ENCODE measurements around the gene GALT.
A peak's percentile ranks its signal among the peaks of the same experiment; 100 is the strongest.
"Not testable (repeated sequence)": the region's sequence is repeated elsewhere in the genome, so short reads cannot be mapped to it uniquely, and the experiment has no call there.

The GALT gene

DNA sequence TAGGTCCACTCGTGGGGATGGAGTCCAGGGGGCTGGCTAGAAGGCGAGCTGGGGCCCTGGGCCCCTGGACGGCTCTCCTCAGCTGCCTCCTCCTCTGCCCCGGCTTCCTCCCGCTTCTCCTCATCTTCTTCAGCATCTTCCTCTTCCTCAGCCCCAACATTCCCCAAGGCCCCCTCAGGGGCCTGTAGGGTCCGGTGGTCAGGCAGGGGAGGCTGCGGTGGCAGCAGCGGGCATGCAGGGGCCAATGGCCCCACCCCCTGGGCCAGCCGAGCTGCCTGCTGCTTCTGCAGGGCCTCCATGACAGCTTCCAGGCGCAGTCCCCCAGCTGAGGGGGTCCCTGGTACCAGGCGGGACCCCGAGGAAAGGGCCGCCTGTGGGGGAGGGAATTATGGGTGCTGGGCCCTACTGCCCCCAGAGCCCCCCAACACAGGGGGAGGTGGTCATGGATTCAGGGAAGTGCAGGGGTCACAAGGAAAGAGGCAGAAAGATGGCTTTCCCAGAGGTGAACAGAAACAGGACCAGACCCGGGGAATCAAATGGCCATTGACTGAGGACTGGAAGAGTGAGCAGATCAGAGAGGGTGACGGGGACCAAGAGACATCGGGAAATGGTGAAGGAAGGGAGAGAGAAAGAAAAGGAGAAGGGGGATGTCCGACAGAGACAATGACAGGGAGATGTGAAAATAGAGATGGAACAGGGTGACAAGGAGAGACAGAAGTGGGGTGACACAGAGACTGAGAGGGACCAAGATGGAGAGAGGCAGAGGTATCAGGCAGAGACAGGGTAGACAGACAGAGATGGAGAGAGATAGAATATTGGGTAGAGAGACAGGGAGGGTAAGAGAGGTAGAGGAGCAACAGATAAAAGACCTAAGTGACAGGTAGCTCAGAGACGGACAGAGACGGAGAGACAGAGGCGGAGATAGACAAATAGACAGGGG lies 18.5 kb upstream of the GALT start:
- no peak for DNase-seq

DNA sequence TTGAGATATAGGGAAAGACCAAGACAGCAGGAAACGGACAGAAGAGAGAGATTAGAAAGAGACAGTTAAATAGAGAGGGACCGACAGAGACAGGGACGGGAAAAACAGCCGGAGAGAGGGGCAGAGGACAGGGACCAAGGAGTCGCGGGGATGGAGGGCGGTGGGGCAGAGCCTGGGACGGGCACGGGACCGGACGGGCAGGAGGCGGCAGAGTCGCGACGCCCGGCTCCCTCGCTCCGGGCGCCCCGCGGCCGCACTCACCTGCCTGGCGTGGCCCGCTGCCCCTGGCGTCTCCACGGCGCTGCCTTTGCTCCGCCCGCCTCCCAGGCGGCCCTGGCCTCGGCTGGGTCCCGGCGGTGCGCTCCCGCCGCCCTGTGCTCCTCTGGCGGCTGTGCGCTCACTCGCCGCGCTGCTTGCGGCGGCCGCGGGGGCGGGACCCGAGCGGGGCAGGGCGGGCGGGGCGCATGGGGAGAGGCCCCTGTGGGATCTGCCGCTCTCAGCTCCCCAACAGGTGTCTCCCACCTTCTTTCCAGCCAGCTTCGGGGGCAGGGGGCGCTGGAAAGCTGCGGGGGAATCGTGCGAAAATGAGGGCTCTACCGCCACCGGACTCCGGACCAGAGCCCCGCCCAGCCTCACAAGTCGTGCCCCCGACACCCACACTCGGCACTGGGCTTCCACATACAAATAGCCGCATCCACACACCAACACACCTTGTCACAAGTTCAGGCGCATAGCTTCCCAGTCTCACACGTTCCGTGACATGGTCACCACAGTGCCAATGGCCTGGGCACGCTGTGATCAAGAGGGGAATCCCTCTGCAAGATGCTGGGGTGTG lies 17.6 kb upstream of the GALT start, which contains the start of gene ARID3C:
TSS of gene ARID3C (minus strand) at position 411 of the 835 bp plus-strand sequence. CDS start 1,052 bp downstream, outside the sequence.
- no peak for DNase-seq

DNA sequence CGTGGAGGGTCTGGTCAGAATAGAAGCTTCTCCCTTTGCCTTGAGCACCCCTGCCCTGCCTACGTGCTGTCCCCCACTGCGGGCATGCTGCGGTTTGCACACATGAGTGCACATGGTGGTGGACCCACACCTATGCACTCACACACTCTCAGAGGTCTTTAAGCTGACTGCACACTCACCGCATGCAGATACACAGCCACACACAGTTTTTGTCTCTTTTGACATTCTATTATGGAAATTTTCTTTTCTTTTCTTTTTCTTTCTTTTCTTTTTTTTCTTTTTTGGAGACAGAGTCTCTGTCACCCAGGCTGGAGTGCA lies 17.0 kb upstream of the GALT start:
- DNase-seq: no peak

DNA sequence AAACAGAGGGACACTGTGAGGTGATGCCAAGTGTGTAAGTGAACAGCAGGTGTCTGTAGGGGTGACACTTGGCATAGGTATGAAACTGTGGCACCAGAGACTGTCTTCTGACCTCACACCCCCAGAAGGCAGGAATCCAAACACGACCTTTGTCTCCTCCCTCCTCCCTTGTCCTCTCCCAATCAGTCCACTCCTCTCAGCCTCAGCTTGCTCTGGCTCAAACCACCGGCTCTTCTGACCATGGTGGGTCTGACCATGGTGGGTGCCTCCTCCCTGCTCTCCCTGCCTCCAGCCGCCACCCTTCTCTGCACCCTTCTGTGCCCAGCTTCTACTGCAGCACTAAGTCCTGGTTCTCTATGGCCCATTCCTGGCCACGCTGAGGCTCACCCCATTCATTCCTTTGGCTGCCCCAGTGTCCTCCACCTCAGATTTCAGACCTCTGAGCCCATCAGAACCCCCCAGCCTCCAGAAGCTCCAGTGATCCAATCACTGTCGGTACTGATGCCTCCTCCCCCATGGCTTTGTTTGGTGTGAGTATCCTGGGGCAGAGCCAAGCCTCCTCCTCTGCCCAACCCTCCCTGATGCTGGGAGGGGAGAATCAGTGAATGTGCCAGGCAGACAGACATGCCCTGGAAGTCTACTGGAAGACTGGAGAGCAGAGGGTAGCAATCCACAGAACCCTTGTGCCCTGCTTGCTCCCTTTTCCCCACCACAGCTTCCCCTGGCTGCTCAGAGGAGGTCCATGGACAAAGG lies 15.9 kb upstream of the GALT start:
- no peak for DNase-seq

DNA sequence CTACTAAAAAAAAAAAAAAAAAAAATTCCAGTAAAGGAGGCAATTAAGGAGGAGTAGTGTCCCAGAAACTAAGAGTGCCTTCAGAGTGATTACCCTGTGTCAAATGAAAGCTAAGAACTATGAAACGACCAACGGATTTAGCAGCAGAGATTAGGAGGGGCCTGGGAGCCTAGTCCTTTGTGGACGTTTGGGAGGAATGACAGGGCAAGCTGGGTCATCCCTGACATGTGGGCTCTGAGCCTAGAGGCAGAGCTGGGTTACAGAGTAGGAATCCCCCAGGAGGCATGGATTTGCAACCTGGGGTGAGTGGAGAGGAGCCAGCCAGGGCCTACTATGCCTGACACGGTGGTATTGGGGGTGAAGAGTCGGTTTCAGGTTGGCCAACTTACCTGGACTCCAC lies 13.3 kb upstream of the GALT start:
- DNase-seq: no peak

DNA sequence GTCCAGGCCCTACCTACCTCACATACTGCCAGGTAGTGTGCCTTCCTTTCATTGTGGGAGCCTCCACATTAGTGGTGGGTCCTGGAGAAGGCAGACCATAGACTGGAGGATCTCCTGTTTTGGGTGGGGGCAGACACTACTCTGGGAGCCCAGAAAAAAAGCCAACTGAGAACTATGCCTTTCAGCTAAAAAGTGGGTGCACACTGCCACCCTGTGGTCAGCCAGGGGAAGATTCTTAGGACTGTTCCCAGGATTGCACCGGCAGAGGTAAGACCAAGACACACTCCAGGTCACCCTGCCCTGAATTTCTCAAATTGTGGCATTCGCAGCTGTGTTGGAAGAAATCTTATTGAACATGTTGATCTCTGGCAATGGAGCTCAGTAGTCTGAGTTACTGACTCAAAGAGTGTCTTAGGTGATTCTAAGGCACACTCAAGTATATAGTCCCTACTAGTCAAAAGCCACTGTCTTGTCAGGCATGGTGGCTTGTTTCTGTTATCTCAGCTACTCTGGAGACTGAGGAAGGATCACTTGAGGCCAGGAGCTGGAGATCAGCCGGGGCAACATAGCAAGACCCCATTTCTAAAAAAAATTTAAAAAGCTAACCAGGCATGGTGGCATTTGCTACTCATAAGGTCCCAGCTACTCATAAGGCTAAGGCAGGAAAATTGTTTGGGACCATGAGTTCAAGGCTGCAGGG lies 12.5 kb upstream of the GALT start:
- DNase-seq: peak; percentile 63

DNA sequence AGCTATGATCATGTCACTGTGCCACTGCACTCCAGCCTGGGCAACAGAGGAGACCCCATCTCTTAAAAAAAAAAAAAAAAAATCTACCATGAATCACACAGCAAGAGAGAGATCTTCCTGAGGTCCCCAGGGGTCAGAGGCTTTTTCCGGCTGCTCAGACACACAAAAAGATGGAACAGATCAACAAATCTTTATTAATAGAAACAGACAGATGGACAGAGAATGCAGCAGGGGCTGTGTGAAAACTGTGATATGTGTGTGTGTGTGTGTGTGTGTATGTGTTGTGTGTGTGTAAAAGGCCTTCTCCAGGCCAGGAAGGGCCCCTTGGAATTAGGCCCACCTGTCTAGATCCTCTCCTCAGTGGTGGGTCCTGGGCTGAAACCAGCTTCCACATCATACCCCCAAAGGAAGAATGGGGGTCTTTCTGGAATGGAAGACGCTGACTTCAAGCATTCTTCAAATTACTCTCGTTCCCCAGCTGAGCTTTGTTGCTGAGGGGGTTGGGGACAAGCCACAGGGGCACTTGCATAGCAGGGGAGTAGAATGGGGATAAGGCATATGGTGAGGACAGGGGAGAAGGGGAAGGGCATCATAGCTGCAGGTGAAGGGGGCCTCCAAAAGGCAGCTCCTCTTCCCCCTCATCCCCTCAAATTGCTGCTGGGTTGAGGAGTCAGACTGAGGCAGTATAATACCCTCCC lies 11.8 kb upstream of the GALT start:
- DNase-seq: no peak

DNA sequence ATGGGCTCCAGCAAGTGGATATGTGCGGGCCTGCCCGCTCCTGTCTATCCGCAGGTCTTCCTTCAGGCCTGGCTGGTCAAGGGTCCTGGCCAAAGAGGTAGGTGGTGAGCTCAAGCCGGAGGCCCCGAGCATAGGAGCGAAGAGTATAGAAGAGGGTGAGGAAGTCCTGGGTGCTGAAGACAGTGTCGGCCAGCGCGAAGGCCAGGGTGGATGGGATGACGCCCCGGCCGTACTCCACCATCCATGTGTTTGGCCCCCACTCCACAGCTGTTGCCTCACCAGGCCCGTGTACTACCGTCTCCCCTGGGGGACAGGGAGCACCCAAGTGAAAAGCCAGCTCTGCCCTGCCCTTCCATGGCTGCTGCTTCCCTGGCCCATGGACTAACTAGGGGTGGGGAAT lies 10.9 kb upstream of the GALT start:
- DNase-seq: no peak

DNA sequence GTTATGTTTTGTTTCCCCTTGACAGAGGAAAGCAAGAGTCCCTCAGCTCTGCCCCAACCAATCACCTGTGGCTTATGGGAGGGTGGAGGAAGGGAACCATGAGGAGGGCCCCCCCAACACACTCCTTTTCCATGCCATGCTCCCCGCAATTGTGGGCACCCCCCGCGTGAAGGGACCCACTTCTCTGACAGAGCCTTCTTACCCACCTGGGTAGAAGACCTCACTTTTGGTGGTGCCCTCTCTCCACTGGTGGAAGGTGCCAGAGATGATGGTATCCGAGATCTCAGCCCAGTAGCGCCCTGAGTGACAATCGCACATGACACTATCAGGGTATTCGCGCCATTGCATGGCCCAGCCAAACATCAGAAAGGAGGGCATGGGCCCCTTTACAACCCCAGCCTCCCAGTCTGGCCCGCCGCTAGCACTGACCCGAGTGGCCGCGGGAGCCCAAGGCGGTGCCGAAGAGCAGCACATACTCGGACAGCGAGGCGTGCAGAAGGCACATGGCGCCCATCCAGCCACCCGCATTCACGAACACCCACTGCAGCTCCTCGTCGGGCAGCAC lies 9.6 kb upstream of the GALT start:
- peak; percentile 24 for DNase-seq

DNA sequence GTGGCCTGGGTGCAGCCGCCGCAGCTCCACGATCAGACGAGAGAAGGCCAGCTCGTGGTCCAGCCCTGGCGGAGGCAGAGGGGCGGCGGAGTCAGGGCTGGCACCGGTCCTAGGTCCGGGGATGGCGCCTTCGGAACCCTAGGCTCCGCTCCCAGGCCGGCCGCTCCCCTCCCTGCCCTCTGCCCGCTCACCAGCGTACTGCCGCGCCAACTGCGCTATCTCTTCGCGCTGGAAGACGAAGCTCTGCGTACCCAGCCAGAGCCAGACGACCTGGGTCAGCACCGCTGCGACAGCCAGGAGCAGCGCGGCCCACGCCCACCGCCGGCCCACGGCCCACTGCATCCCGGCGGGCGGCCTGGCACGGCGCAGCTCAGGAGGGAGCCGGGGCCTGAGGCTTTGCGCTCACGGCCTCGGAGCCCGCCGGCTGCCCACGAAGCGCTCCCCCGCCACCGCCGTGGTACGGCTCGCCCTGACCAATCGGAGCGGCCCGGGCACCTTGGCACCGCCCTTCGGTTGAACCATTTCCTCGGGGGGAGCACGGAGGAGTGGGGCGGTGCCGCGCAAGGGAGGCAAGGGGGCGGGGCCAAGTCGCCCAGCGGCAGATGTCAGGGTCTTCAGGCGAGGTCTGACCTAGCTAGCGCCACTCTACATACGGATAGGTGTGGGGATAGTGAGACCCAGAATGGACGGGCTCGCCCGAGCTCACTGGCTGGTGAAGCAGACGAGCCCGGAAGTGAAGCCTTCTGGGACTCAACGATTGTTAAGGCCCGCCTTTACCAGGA lies 8.9 kb upstream of the GALT start, which contains the start of gene SIGMAR1:
TSS of gene SIGMAR1 (minus strand) at position 432 of the 782 bp plus-strand sequence. CDS start at position 342, 90 bp downstream.
- peak; percentile 91 for DNase-seq

DNA sequence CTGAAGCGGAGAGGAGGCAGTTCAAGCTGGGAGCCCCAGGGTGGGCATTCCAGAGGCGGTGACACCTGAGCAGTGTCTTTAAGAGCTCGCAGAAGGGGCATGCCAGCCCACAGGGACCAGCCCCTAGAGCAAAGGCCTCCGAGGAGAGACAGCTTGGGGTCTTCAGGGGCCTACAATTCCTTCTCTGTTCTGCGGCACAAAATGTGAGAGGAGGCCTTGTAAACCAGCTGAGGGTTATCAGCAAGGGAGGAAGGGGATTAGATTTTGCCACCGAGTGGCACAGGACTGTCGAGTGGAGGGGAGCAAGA lies 8.4 kb upstream of the GALT start:
- no peak for DNase-seq

DNA sequence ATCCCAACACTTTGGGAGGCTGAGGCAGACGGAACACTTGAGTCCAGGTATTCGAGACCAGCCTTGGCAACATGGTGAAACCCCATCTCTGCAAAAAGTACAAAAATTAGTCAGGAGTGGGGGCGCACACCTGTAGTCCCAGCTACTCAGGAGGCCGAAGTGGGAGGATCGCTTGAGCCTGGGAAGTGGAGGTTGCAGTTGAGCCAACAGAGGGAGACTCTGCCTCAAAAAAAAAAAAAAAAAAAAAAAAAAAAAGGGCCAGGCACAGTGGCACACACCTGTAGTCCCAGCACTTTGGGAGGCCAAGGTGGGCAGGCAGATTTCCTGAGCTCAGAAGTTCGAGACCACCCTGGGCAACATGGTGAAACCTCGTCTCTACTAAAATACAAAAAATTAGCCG lies 7.2 kb upstream of the GALT start:
- not testable (repeated sequence) for DNase-seq

DNA sequence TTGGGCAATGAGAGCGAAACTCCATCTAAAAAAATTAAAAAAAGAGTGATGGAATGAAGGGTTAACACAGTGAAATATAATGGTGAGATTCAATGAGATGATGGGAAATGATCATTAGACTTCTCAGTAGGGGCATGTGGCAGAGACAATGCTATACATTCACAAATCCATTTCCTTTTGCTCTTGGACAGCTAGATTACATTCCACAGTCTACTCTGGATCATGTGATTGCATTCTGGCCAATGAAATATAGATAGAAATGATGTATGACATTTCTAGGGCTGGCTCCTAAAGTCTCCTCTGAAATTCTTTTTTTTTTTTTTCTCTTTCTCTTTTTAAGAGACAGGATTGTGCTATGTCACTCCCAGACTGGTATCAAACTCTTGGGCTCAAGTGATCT lies 3.8 kb upstream of the GALT start:
- DNase-seq: peak; percentile 39

DNA sequence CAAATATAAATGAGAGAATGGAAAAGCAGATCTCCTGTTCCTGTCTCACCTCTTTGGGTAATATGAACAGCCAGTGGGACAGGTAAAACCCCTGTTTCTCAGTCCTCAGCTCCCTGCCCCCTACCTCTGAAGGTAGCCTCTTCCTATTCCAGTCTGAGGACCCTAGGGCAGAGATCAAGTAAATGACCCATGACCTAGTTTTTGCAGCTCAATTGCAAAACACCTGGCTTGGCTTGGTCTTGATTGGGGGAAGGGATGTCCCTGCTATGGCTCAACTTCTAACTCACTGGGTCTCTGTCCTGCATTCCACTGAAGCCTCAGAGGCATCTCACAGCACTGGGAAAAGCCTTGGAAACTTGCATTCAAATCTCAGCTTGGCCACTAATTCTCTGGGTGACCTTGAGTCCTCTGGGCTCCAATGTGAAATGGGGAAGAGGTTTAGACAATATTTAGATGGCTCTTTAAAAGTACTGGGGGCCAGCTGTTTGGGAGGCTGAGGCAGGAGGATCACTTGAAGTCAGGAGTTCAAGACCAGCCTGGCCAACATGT lies 1.6 kb upstream of the GALT start:
- DNase-seq: no peak

DNA sequence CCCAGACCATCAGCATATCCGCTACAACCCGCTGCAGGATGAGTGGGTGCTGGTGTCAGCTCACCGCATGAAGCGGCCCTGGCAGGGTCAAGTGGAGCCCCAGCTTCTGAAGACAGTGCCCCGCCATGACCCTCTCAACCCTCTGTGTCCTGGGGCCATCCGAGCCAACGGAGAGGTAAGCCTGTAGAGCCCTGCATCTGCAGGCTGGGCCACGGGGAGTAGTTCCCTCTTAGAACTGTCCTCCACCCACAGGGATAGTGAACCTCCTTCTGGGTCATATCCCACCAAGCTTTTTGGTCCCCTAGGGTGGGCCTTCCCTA lies 569 bp downstream of the GALT start:
- DNase-seq: no peak

DNA sequence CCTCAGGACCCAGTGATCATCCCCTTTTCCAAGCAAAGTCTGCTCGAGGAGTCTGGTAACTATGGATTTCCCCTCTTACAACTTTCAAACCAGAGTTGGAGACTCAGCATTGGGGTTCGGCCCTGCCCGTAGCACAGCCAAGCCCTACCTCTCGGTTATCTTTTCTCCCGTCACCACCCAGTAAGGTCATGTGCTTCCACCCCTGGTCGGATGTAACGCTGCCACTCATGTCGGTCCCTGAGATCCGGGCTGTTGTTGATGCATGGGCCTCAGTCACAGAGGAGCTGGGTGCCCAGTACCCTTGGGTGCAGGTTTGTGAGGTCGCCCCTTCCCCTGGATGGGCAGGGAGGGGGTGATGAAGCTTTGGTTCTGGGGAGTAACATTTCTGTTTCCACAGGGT lies 1.2 kb downstream of the GALT start:
- no peak for DNase-seq

DNA sequence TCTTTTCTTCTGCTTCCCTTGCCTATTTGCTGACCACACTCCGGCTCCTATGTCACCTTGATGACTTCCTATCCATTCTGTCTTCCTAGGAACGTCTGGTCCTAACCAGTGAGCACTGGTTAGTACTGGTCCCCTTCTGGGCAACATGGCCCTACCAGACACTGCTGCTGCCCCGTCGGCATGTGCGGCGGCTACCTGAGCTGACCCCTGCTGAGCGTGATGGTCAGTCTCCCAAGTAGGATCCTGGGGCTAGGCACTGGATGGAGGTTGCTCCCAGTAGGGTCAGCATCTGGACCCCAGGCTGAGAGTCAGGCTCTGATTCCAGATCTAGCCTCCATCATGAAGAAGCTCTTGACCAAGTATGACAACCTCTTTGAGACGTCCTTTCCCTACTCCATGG lies 2.2 kb downstream of the GALT start:
- DNase-seq: no peak

DNA sequence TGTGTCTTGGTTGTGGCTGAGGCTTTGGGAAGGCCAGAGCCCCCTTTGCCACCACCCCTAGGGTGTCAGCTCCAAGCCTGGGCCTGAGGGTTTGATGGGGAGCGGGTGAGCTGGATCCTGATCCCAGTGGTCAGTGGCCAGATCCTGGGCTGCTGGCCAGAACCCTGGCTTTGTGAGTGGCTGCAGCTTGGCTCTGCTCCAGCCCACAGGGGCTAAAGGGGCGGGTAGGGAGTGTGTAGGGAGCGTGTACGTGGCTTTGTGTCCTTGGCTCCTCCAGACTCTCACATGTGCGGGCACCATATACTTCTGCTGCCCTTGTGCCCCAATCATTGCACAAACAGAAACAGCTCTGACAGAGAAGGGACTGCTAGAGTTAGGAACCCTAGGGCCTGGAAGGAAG lies 4.3 kb downstream of the GALT start:
- no peak for DNase-seq

DNA sequence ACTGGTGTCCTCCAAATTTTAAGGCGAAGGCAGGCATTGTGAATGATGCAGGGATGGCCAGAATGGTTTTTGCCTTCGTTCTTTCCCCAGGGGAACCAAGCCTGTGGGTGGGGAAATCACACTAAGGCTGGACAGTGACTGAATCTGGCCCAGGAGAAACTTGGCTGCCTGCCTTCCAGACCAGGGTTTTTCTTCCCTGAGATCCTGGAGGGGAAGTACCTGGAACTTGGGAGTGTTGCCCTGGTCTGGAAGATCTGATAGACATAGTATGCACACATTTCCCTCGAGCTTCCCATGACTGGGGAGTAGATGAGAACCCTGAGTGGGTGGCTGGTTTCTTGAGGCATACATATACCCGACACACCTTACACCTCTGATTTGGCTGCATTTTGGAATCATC lies 4.8 kb downstream of the GALT start:
- peak; percentile 34 for DNase-seq

DNA sequence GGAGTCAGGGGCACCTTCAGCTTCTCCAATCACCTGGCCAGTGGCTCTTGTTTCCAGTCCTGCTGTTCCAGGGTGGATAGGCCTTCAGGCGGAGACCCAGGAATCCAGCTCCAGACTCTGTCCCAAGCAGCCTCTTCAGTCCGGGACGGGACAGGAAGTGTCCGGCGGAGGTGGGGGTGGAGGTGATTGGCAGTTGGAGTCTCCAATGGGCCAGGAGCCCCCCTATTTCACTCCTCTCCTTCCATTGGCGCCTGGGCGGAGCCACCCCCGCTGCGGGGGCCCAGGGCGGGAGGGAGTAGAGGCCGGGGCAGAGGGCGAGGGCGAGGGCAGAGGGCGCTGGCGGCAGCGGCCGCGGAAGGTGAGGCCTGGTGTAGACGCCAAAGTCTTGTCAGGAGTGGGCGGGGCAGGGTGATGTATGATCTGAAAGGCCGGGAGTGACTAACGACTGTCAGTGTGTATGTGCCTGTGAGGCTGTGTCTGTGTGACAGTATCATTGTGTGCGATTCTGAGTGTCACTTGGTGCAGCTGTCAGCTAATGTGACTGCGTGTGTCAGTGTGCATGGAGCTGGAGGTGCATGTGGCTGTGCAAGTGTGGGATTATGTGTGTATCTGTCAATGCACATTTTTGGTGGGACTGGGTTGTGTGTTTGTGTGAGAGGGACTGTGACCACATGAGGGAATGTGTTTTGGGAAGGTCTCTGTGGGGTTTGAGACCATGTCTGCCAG lies 5.6 kb downstream of the GALT start, which contains the start of gene IL11RA:
TSS of gene IL11RA (plus strand) at position 310 of the 726 bp plus-strand sequence. CDS start 3,033 bp downstream, outside the sequence.
- DNase-seq: peak; percentile 81

Measured in fibroblast of upper back skin (primary cell).